Stromal cell of bone marrow (primary cell): ENCODE data around the gene PCMT1.
"Not testable (repeated sequence)": the region's sequence is repeated elsewhere in the genome, so short reads cannot be mapped to it uniquely, and the experiment has no call there.

Source experiments
- DNase-seq: peaks from one replicate; pipeline ENCODE4 v3.0.0-alpha.2; 2012; ENCODE audit warnings: low read depth

PCMT1 gene

DNA sequence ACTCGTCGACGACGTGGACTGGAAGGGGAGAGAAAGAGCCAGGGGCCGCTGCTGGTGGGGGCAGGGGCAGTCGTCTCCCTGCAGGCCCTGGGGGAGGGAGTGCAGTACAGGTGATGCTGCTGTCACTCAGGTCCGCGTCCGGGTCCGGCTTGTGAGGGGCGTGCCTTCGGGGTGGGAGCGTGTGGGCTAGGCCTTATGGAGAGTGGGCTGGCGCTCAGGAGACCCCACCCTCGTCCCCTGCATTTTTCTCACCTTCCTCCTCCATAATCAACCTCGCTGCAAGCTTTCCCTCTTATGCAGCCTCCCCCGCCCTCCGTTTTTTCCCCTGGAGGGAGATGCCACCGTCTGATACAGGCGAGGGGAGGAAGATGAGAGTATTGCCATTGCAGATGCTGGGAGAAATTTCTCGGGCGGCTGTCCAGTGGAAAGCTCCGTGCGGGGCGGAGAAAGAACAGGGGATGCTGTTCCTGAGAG, 632 bp downstream of the PCMT1 start:
- no peak for DNase-seq

DNA sequence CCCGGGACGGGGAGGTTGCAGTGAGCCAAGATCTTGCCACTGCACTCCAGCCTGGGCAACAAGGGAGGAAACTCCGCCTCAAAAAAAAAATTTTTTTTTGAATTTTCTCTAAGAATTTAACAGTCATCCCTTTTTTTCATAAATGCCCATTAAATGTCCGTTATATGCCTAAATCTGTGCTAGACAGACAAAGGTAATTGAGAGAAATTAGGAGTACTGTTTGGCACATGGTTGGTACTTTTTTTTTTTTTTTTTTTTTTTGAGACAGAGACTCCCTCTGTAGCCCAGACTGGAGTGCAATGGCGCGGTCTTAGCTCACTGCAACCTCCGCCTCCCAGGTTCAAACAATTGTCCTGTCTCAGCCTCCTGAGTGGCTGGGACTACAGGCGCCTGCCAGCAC, 1.7 kb downstream of the PCMT1 start:
- no peak for DNase-seq

GRCh38 chr6:149751920-149752319, 2.4 kb downstream of the PCMT1 start:
- not testable (repeated sequence) for DNase-seq

- DNase-seq = no peak
Measured at GRCh38 chr6:149752600-149753373, 3.2 kb downstream of the PCMT1 start.

GRCh38 chr6:149753374-149753637, 3.8 kb downstream of the PCMT1 start:
- DNase-seq = not testable (repeated sequence)

GRCh38 chr6:149754548-149754947, 5.0 kb downstream of the PCMT1 start:
- no peak for DNase-seq

- no peak for DNase-seq
Measured at GRCh38 chr6:149755300-149756260, 6.0 kb downstream of the PCMT1 start.

- no peak for DNase-seq
Measured at GRCh38 chr6:149756261-149756636, 6.7 kb downstream of the PCMT1 start.

- no peak for DNase-seq
Measured at GRCh38 chr6:149761438-149761837, 11.9 kb downstream of the PCMT1 start.

DNA sequence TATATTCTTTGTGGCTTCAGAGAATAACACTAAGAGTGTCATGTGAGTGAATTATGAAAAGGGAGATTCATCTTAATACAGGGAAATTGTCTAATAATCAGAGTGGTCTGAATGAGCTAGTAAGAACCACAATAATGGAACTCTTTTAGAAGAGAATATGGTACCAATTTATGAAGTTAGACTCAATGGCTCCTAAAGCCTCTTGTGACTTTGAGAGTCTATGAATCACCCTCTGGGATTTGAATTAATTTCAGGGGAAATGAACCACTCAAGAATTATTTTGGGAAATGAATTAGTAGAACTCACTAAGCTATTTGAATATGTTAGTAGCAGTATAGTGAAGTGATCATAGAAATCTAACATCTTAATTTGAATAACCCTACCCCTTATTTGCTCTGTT, 14.3 kb downstream of the PCMT1 start:
- peak; percentile 36 for DNase-seq

DNA sequence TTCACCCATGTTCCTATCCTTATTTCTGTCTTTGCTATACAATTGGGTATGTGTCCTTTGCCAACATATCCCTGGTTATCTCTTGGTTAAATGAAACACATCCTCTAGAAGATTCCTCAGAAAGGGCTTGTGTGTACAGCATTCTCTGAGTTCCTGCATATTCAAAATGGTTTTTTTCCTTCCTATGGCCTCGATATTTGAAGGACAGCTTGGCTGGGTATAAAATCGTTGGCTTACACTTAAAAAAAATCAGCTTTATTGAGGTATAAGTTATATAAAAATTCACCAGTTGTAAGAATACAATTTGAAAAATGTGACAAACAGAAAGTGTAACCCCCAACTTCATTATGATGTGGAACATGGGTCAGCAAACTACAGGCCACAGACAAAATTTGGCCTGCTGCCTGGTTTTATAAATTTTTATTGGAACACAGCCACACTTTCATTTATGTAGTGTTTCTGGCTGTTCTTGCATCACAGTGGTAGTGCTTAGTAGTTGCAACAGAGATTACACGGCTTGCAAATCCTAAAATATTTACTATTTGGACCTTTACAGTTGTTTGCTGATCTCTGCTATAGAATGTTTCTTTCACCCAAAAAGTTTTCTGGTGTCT, 16.7 kb downstream of the PCMT1 start:
- peak; percentile 84 for DNase-seq

DNA sequence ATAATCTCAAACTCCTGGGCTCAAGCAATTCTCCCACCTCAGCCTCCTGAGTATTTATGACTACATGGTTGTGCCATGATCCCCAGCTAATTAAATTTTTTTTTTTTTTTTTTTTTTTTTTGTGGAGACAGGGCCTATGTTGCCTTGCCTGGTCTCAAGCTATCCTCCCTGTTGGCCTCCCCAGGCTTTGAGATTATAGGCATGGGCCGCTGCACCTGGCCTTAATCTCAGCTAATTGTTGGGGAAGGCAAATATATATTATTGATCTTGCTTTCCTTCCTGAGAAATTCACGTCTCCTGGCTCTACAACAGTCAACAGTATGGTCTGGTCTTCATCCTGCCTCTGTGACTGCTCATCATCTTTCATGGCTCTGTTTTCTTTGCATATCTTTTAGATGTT, 20.1 kb downstream of the PCMT1 start:
- DNase-seq = no peak

- no peak for DNase-seq
Measured at GRCh38 chr6:149771185-149771584, 21.6 kb downstream of the PCMT1 start.

- DNase-seq = no peak
Measured at GRCh38 chr6:149771925-149772324, 22.4 kb downstream of the PCMT1 start.

GRCh38 chr6:149777624-149778023, 28.1 kb downstream of the PCMT1 start:
- DNase-seq = no peak

DNA sequence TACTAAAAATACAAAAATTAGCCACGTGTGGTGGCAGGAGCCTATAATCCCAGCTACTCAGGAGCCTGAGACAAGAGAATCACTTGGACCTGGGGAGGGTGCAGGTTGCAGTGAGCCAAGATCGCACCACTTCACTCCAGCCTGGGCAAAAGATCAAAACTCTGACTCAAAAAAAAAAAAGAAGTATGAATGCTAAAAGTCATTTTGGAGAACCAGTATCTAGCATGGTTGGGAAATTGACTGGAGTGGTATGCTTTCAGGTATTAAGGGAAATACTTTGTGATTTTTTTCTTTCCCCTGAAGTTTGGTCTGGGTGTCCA, 30.1 kb downstream of the PCMT1 start:
- no peak for DNase-seq

DNA sequence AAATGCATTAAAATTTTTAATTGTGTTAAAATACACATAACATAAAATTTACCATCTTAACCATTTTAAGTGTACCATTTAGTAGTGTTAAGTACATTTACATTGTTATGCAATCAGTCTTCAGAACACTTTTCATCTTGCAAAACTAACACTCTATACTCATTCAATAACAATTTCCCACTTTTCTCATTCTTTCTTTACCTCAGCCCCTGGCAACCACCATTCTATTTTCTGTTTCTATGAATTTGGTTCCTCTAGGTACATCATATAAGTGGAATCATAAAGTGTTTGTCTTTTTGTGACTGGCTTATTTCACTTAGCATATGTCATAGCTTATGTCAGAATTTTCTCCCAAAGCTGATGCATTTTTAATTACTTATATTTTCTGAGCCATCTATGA, 32.2 kb downstream of the PCMT1 start:
- no peak for DNase-seq

GRCh38 chr6:149782337-149782736, 32.8 kb downstream of the PCMT1 start:
- no peak for DNase-seq

DNA sequence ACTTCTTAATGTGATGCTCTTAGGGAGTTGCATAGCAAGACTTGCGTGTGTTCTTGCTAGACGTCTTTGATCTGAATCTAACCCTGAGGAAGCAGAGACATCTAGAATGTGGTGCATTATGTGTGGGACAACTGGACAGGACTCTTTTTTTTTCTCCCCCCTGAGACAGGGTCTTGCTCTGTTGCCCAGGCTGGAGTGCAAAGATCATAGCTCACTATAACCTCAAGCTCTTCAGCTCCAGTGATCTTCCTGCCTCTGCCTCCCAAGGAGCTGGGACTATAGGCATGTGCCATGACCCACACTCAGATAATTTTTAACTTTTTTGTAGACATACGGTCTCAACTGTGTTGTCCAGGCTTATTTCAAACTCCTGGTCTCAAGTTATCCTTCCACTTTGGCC, 34.0 kb downstream of the PCMT1 start:
- no peak for DNase-seq

GRCh38 chr6:149806127-149806526, 56.6 kb downstream of the PCMT1 start:
- no peak for DNase-seq

DNA sequence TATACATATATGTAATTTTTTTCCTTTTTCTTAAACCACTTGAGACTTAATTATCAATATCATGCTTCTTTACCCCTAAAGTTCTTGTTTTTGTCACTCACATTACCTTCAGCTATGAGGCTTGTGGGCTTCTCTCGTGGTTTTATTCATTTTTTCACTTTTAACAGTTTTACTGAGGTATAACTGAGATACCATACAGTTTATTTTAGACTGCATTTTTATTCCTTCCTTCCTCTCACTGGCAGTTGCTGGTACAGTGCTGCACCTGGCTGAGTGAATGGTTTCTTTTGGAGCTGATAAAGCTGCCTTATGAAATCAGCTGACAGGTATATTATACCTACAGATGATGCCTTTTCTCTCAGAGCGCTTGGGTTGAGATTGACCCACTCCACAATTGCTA, 60.3 kb downstream of the PCMT1 start:
- no peak for DNase-seq

DNA sequence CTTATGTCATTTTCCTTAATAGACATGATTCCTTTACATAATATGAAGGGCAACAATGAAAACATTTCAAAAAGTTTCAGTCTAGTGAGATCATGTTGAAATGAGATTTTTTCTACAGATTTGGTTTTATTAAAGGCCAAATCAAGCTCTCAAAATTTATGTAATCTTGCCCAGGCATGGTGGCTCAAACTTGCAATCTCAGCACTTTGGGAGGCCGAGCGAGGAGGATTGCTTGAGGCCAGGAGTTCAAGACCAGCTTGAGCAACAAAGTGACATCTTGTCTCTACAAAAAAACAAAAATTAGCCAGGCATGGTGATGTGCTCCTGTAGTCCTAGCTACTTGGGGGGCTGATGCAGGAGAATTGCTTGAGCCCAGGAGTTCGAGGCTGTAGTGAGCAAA, 63.8 kb downstream of the PCMT1 start:
- no peak for DNase-seq

DNA sequence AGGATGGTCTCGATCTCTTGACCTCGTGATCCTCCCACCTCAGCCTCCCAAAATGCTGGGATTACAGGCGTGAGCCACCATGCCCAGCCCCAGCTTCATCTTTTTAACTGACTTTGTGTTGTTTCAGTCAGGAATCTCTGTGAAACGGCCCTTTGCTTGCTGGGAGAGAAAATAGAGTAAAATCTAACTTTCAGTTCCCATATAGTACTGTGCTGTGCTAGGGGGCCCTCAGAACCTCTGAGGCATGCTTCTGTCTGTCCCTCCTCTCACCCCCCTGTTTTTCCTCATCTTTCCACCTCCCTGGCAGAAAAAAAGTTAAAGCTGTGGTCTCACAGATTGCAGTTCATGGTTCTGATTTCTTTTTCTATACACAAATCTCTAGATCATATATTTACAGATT, 66.2 kb downstream of the PCMT1 start:
- DNase-seq = no peak
